ENCODE results near the gene TOB1. TPM values are rescaled to one million over a fixed set of nuclear protein-coding genes. Genes with fewer than 3 reads are reported as not detected.

Gene TOB1
- total RNA-seq, 1 experiment from 2014 or later: 86.0 TPM

GRCh38 chr17:50829332-50829731 lies 36.8 kb downstream of the TOB1 start (continued):
- TF ChIP-seq REST (IDR thresholded peaks at IDR 0.05; ENCODE audit: low read depth) (no peak), ELF1 (IDR thresholded peaks at IDR 0.05; ENCODE audit: borderline replicate concordance, low read depth) (no peak)
- TF ChIP-seq, protein P1, sequence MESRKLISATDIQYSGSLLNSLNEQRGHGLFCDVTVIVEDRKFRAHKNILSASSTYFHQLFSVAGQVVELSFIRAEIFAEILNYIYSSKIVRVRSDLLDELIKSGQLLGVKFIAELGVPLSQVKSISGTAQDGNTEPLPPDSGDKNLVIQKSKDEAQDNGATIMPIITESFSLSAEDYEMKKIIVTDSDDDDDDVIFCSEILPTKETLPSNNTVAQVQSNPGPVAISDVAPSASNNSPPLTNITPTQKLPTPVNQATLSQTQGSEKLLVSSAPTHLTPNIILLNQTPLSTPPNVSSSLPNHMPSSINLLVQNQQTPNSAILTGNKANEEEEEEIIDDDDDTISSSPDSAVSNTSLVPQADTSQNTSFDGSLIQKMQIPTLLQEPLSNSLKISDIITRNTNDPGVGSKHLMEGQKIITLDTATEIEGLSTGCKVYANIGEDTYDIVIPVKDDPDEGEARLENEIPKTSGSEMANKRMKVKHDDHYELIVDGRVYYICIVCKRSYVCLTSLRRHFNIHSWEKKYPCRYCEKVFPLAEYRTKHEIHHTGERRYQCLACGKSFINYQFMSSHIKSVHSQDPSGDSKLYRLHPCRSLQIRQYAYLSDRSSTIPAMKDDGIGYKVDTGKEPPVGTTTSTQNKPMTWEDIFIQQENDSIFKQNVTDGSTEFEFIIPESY (IDR thresholded peaks at IDR 0.05; ENCODE audit: extremely low read depth, insufficient replicate concordance, low read length): no peak

DNA sequence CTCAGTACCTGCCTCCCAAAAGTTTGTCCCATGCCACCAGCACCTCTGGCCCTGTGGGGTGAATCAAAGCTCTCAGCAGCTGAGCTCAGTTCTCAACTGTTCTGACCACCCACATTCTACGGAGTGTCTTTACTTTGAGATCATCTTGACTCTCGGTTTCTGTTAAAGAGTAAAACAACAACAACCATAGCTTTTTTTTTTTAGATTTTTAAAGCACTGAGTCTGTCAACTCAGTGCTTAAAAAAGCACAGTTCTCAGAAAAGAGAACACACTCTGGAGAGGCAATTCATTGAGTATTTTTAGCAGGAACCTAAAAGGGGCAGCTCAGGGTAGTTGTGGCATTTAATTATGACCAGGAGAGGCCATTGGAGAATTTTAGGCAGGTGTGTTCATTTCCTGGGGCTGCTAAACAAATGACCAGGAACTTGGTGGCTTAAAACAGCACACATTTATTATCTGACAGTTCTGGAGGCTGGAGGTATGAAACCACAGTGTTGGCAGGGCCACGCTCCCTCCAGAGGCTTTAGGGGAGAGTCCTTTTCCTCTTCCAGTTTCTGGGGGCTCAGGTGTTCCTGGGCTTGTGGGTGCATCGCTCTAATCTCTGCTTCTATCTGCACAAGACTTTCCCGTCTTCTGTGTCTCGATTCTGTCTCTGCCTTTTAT lies 37.5 kb downstream of the TOB1 start:
- ChIA-PET POLR2A (no interaction called here), CTCF (interaction anchor here (1.3 kb wide), 1 partner anchor 11 kb away, joined by 7 read pairs; no protein-coding TSS in a partner anchor), RAD21 (ENCODE audit: low non-redundant PET in 1 of 2, low total read pairs in 2 of 2, uncharacterized antibody in 2 of 2, unreplicated experiment in 2 of 2) (no interaction called here)
- Histone ChIP-seq H3K4me1 (ENCODE audit: control insufficient read depth in 1 of 2, insufficient read depth in 2 of 2, low read length in 2 of 2) (no peaks in the 10 kb centered on the region), H3K79me2 (ENCODE audit: insufficient read depth, low read length) (no peaks in the 10 kb centered on the region), H3K36me3 (ENCODE audit: control insufficient read depth in 1 of 2, insufficient read depth in 2 of 2, low read length in 2 of 2) (no peaks in the 10 kb centered on the region), H2AFZ (ENCODE audit: low read depth, low read length, poor library complexity, severe bottlenecking) (no peak overlapping the region), H3K27ac (ENCODE audit: low read depth, low read length) (no peak overlapping the region), H3K9ac (ENCODE audit: low read length) (no peak overlapping the region), H3K9me2 (ENCODE audit: insufficient read depth) (no peaks in the 10 kb centered on the region), H3K4me2 (ENCODE audit: low read length) (no peak overlapping the region), H3K27me3 (ENCODE audit: insufficient read depth, low read length) (no peaks in the 10 kb centered on the region), H3K9me3 (ENCODE audit: control insufficient read depth in 1 of 2, insufficient read depth in 1 of 2, low read depth in 1 of 2, low read length in 2 of 2) (no peaks in the 10 kb centered on the region), H4K20me1 (ENCODE audit: insufficient read depth) (no peaks in the 10 kb centered on the region), H3K4me3 (replicated peaks in 1 of 2; ENCODE audit: low read depth in 1 of 2, low read length in 2 of 2) (no peak overlapping the region)
- no TSS peak for BruUV-seq (replicated peaks)
- DNase-seq (ENCODE audit: low read depth, low spot score) (no peak), ATAC-seq (no peak)
- TF ChIP-seq FOSL1 (IDR thresholded peaks at IDR 0.05; ENCODE audit: low read depth): no peak
- no peak for TF ChIP-seq SRF (IDR thresholded peaks at IDR 0.05; ENCODE audit: low read depth)
- TF ChIP-seq EZH2 (IDR thresholded peaks at IDR 0.05): no peak
- TF ChIP-seq SIN3A (IDR thresholded peaks at IDR 0.05; ENCODE audit: low read depth): no peak
- no peak for TF ChIP-seq YY1 (IDR thresholded peaks at IDR 0.05; ENCODE audit: extremely low read depth, insufficient replicate concordance, low read depth, low read length)
- TF ChIP-seq RAD21 (IDR thresholded peaks at IDR 0.05; ENCODE audit: low read depth): no peak
- no peak for TF ChIP-seq SP1 (IDR thresholded peaks at IDR 0.05; ENCODE audit: low read depth)
- TF ChIP-seq CBX3 (IDR thresholded peaks at IDR 0.05; ENCODE audit: low read depth): no peak
- no peak for TF ChIP-seq ATF3 (IDR thresholded peaks at IDR 0.05)
- no peak for TF ChIP-seq EGR1 (IDR thresholded peaks at IDR 0.05; ENCODE audit: low read depth)
- intact Hi-C loops (cut with micrococcal nuclease): no loop called here
